OCI-LY7 (cell line): ENCODE measurements around the gene TNP2. TPM values are rescaled to one million over a fixed set of nuclear protein-coding genes. Genes with fewer than 3 reads are reported as not detected.
"Not testable (repeated sequence)": the region's sequence is repeated elsewhere in the genome, so short reads cannot be mapped to it uniquely, and the experiment has no call there.

Experiments
- BruUV-seq: library from RNA; stranded (reverse); fragments of 400-500 nt; replicated peaks from 2 replicates; lab custom pipeline; 2021; lab: Mats Ljungman, UMichigan
- CTCF ChIA-PET: fragments of 300-600 bp; sonication (Branson Sonifier 250); formaldehyde crosslinking; loops from one replicate; lab custom pipeline; 2022; ENCODE audit warnings: antibody characterized with exemption; ENCODE audit not compliant: unreplicated experiment; lab: Charles Lee
- POLR2A ChIA-PET: fragments of 300-600 bp; sonication (Branson Sonifier 250); formaldehyde crosslinking; loops from one replicate; lab custom pipeline; 2022; ENCODE audit warnings: antibody characterized with exemption; lab: Charles Lee
- DNase-seq: peaks from one replicate; pipeline ENCODE4 v3.0.0-alpha.2; 2015; ENCODE audit warnings: low spot score
- H2AFZ ChIP-seq: fragments of 200-600 bp; sonication (generic), shearing (Covaris generic); 2 replicates; pipeline ENCODE4 v1.6.1; 2014; ENCODE audit warnings: mild to moderate bottlenecking, antibody characterized with exemption, low read length, moderate library complexity
- H3K27ac ChIP-seq: fragments of 200-600 bp; sonication (generic); 2 replicates; pipeline ENCODE4 v1.5.1; 2014; ENCODE audit warnings: mixed run types, low read depth, mild to moderate bottlenecking, moderate library complexity, low read length, inconsistent platforms; ENCODE audit not compliant: poor library complexity, severe bottlenecking
- H3K36me3 ChIP-seq: fragments of 200-600 bp; sonication (generic); 2 replicates; pipeline ENCODE4 v1.6.1; 2014; ENCODE audit warnings: mild to moderate bottlenecking, antibody characterized with exemption, low read length, moderate library complexity, mixed read lengths; ENCODE audit not compliant: insufficient read depth
- H3K4me1 ChIP-seq: fragments of 200-600 bp; sonication (generic); 2 replicates; pipeline ENCODE4 v1.5.1; 2014; ENCODE audit warnings: mild to moderate bottlenecking, low read length; ENCODE audit not compliant: insufficient read depth, poor library complexity, severe bottlenecking
- H3K4me2 ChIP-seq: fragments of 200-600 bp; sonication (generic); 2 replicates; pipeline ENCODE4 v1.6.1; 2014; ENCODE audit warnings: mild to moderate bottlenecking, low read length
- H3K4me3 ChIP-seq: fragments of 200-600 bp; sonication (generic); 2 replicates; pipeline ENCODE4 v1.5.1; 2014; ENCODE audit warnings: mild to moderate bottlenecking, low read depth, low read length; ENCODE audit not compliant: poor library complexity, severe bottlenecking
- H3K79me2 ChIP-seq: fragments of 200-600 bp; sonication (generic); 2 replicates; pipeline ENCODE4 v1.6.1; 2016; ENCODE audit warnings: low read depth, mild to moderate bottlenecking, low read length, moderate library complexity, mixed read lengths; ENCODE audit not compliant: insufficient read depth
- H3K9me2 ChIP-seq: fragments of 200-600 bp; sonication (generic); 2 replicates; pipeline ENCODE4 v1.6.1; 2016; ENCODE audit warnings: mild to moderate bottlenecking, low read length, mixed read lengths; ENCODE audit not compliant: insufficient read depth
- H3K9me3 ChIP-seq: fragments of 200-600 bp; sonication (generic); 2 replicates; pipeline ENCODE4 v1.6.1; 2014; ENCODE audit warnings: mild to moderate bottlenecking, mixed run types, low read length, mixed read lengths
- H4K20me1 ChIP-seq: fragments of 200-600 bp; sonication (generic); 2 replicates; pipeline ENCODE4 v1.6.1; 2014; ENCODE audit warnings: mild to moderate bottlenecking, antibody characterized with exemption, low read length, moderate library complexity, mixed read lengths; ENCODE audit not compliant: insufficient read depth
- EZH2phosphoT487 ChIP-seq: fragments of 200-600 bp; sonication (generic); IDR thresholded peaks from 2 replicates; pipeline ENCODE4 v1.6.1; 2018; ENCODE audit warnings: low read depth, borderline replicate concordance, mild to moderate bottlenecking, mixed run types, antibody characterized with exemption, low read length, moderate library complexity, mixed read lengths
- intact Hi-C: fragments of 100-400 bp; cut with micrococcal nuclease; formaldehyde crosslinking; loops from one replicate; pipeline ENCODE4 v1.10.0; 2022; ENCODE audit not compliant: unreplicated experiment
- total RNA-seq, 2 experiments: library from RNA; depleted of rRNA in 1 of 2; stranded (reverse); fragments of >200 nt in 1 of 2; shearing (Covaris generic) in 1 of 2; gene quantifications; 2 replicates each; pipeline ENCODE4 v1.2.3, GENCODE V29; 2014 to 2022
- TF ChIP-seq, protein P1 (sequence below): fragments of 200-600 bp; sonication (generic); conservative IDR thresholded peaks from 2 replicates; pipeline ENCODE4 v1.5.1; 2014; ENCODE audit warnings: mild to moderate bottlenecking, antibody characterized with exemption, low read length, moderate library complexity, mixed read lengths

The TNP2 gene
- total RNA-seq, 2 experiments from 2014 or later, result not detected

DNA sequence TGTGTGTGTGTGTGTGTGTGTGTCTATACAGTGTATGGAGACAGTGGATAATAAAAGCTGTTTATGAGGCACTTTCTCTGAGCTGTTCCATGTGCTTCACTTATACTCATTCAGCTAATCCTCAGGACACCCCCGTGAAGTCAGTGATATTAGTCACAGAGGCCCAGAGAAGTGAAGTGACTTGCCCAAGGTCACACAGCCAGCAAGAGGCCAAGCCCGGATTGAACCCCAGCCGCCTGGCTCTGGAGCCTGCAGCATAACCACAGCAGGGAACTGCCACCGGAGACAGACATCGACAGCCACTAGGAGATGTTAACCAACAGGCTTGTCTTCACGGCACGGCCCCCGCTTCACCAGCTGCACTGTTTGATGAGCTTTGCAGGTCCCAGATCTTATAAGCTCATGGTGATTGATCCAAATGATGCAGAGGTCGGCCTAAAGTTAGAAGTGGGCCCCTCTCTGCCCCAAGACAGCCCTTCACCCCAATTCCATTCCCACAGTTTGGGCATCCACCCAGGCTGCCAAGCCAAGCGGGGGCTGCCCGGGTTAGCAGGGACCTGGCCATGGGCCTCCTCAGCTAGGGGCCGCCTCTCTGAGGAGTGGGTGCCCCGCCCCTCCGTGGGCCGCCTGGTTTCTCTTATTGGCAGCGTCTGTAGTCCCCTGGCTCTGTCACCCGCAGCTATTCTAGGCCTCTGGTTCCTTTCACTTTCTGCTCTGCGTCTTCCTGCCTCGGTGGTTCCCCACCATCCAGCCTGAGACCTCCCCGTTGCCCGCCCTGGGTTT lies 44.0 kb downstream of the TNP2 start:
- peak; percentile 86 for DNase-seq
- Histone ChIP-seq H3K27ac (peak overlapping the region; percentile 46), H3K4me2 (peak overlapping the region; percentile 84), H3K9me3 (no peaks in the 10 kb centered on the region), H3K36me3 (no peaks in the 10 kb centered on the region), H2AFZ (peak overlapping the region; percentile 91), H3K79me2 (no peaks in the 10 kb centered on the region), H3K4me3 (peak overlapping the region; percentile 45), H3K9me2 (no peaks in the 10 kb centered on the region), H3K4me1 (peaks cover 27% of the 10 kb centered on the region), H4K20me1 (no peaks in the 10 kb centered on the region)
- intact Hi-C loops, result loop anchor here (2.0 kb wide), 1 partner anchor 72 kb away; no protein-coding TSS in a partner anchor
- no TSS peak for BruUV-seq
- ChIA-PET POLR2A (interaction anchor here (0.6 to 1.7 kb wide), 8 partner anchors 22 to 197 kb away, joined by 3 to 8 read pairs (median 3); partner anchors contain the start of gene SOCS1), CTCF (interaction anchor here (0.6 to 2.4 kb wide), 4 partner anchors 8 to 134 kb away, joined by 3 to 11 read pairs (median 4); partner anchors contain the start of gene SOCS1)
- no peak for TF ChIP-seq EZH2phosphoT487
- TF ChIP-seq, protein P1, sequence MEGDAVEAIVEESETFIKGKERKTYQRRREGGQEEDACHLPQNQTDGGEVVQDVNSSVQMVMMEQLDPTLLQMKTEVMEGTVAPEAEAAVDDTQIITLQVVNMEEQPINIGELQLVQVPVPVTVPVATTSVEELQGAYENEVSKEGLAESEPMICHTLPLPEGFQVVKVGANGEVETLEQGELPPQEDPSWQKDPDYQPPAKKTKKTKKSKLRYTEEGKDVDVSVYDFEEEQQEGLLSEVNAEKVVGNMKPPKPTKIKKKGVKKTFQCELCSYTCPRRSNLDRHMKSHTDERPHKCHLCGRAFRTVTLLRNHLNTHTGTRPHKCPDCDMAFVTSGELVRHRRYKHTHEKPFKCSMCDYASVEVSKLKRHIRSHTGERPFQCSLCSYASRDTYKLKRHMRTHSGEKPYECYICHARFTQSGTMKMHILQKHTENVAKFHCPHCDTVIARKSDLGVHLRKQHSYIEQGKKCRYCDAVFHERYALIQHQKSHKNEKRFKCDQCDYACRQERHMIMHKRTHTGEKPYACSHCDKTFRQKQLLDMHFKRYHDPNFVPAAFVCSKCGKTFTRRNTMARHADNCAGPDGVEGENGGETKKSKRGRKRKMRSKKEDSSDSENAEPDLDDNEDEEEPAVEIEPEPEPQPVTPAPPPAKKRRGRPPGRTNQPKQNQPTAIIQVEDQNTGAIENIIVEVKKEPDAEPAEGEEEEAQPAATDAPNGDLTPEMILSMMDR, result no peak; the same call in 1 of the 2 replicates

DNA sequence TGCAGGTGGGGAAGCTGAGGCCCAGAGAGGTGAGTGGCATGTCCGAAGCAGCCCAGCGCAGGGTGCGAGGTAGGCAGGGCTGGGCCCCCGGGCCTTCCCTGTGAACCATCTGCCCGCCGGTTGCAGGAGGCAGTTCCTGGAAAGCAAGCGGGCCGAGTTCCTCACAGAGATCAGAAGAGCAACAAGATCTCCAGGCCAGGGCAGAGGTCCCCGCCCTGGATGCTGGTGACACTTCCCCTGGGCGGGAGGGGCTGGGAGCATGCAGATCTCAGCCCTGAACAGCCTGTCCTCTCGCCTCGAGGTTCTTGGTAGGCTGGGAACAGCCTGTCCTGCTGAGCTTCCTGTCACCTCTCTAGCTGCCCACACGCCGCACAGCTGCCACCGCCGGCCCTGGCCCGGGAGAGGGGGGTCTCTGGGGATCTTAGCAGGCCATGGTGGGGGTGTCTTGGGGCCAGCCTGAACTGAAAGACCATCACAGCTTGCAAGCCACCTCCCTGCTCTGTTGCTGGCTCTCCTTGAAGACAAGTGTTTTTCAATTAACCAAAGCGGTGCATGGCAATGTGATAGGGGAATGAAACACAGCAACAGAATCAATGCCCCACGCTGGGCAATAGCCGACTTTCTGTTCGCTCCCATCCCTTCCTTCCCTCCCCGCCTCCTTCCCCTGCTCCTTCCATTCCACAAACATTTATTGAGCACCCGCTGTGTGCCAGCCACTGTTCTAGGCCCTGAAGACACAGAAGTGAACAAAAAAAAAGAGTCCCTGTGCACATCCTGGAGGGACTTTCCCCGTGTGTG lies 44.8 kb downstream of the TNP2 start:
- Histone ChIP-seq H2AFZ (peak overlapping the region; percentile 91; the same call in 1 of the 2 replicates), H3K4me2 (peak overlapping the region; percentile 84), H4K20me1 (no peaks in the 10 kb centered on the region), H3K4me1 (peaks cover 27% of the 10 kb centered on the region), H3K9me3 (peaks cover 2% of the 10 kb centered on the region; the same call in 1 of the 2 replicates), H3K27ac (peak overlapping the region; percentile 46), H3K79me2 (no peaks in the 10 kb centered on the region), H3K4me3 (peak overlapping the region; percentile 45), H3K9me2 (no peaks in the 10 kb centered on the region), H3K36me3 (no peaks in the 10 kb centered on the region)
- no TSS peak for BruUV-seq
- POLR2A ChIA-PET, result interaction anchor here (0.7 to 1.7 kb wide), 7 partner anchors 18 to 129 kb away, joined by 3 to 8 read pairs (median 3); partner anchors contain the start of gene SOCS1
- intact Hi-C loops, result loop anchor here (2.0 kb wide), 1 partner anchor 73 kb away; no protein-coding TSS in a partner anchor
- CTCF ChIA-PET, result interaction anchor here (1.0 to 2.4 kb wide), 3 partner anchors 9 to 135 kb away, joined by 3 to 11 read pairs (median 5); partner anchors contain the start of gene SOCS1
- TF ChIP-seq, protein P1, result no peak
- TF ChIP-seq EZH2phosphoT487, result no peak
- DNase-seq, result peak; percentile 63

DNA sequence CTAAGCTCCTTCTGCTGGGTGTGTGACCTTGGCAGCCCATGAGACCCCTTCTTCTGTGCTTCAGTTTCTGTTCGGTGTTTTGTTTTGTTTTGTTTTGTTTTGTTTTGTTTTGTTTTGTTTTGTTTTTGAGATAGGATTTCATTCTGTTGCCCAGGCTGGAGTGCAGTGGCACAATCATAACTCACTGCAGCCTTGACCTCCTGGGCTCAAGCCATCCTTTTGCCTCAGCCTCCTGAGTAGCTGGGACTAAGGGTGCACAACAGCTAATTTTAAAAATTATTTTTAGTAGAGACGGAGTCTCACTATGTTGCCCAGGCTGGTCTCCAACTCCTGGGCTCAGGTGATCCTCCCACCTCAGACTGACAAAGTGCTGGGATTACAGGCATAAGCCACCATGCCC lies 48.6 kb downstream of the TNP2 start:
- intact Hi-C loops, H2AFZ ChIP-seq, H3K9me2 ChIP-seq, POLR2A ChIA-PET, H3K4me2 ChIP-seq, H3K27ac ChIP-seq, H3K4me3 ChIP-seq, H3K79me2 ChIP-seq, H4K20me1 ChIP-seq, CTCF ChIA-PET, DNase-seq, BruUV-seq, H3K36me3 ChIP-seq: not testable (repeated sequence)
- H3K9me3 ChIP-seq, result peaks cover 20% of the 10 kb centered on the region
- H3K4me1 ChIP-seq, result peaks cover 19% of the 10 kb centered on the region
